Karpas-422 (cell line): ENCODE measurements around the gene GTPBP6. TPM values are rescaled to one million over a fixed set of nuclear protein-coding genes. Genes with fewer than 3 reads are reported as not detected.
"Not testable (repeated sequence)": the region's sequence is repeated elsewhere in the genome, so short reads cannot be mapped to it uniquely, and the experiment has no call there.

ENCODE experiments used
- DNase-seq: peaks from one replicate; pipeline ENCODE4 v3.0.0-alpha.2; 2015
- H2AFZ ChIP-seq: fragments of 200-600 bp; sonication (generic); 2 replicates; pipeline ENCODE4 v1.6.1; 2014; ENCODE audit warnings: antibody characterized with exemption, low read length, mixed read lengths
- H3K27ac ChIP-seq: fragments of 200-600 bp; sonication (generic); 2 replicates; pipeline ENCODE4 v1.5.1; 2014; ENCODE audit warnings: mild to moderate bottlenecking, low read length, moderate library complexity
- H3K27me3 ChIP-seq: fragments of 200-600 bp; sonication (generic); 2 replicates; pipeline ENCODE4 v1.6.1; 2014; ENCODE audit warnings: low read length, mixed read lengths
- H3K36me3 ChIP-seq: fragments of 200-600 bp; sonication (generic); 2 replicates; pipeline ENCODE4 v1.6.1; 2014; ENCODE audit warnings: low read length, mixed read lengths; ENCODE audit not compliant: insufficient read depth
- H3K4me1 ChIP-seq: fragments of 200-600 bp; sonication (generic); 2 replicates; pipeline ENCODE4 v1.6.1; 2014; ENCODE audit warnings: mild to moderate bottlenecking, low read length, mixed read lengths
- H3K4me2 ChIP-seq: fragments of 200-600 bp; sonication (generic); 2 replicates; pipeline ENCODE4 v1.6.1; 2014; ENCODE audit warnings: low read length, low read depth, mild to moderate bottlenecking; ENCODE audit not compliant: poor library complexity, severe bottlenecking
- H3K4me3 ChIP-seq: fragments of 200-600 bp; sonication (generic); 2 replicates; pipeline ENCODE4 v1.5.1; 2014; ENCODE audit warnings: mild to moderate bottlenecking, antibody characterized with exemption, low read length, mixed read lengths
- H3K79me2 ChIP-seq: fragments of 200-600 bp; sonication (generic); 2 replicates; pipeline ENCODE4 v1.6.1; 2014; ENCODE audit warnings: mild to moderate bottlenecking, low read length, mixed read lengths
- H3K9ac ChIP-seq: fragments of 200-600 bp; sonication (generic); 2 replicates; pipeline ENCODE4 v1.6.0; 2014; ENCODE audit warnings: low read length
- H3K9me2 ChIP-seq: fragments of 200-600 bp; sonication (generic), shearing (Covaris generic); replicated peaks from 2 replicates; pipeline ENCODE4 v1.6.0; 2014; ENCODE audit warnings: mild to moderate bottlenecking, low read length, moderate library complexity; ENCODE audit not compliant: insufficient read depth
- H3K9me3 ChIP-seq: fragments of 300-700, 200-600 bp; sonication (generic); 2 replicates; pipeline ENCODE4 v1.6.1; 2014; ENCODE audit warnings: low read length, mixed read lengths
- H4K20me1 ChIP-seq: fragments of 200-600 bp; sonication (generic); 2 replicates; pipeline ENCODE4 v1.6.1; 2014; ENCODE audit warnings: mild to moderate bottlenecking, antibody characterized with exemption, low read length, low read depth; ENCODE audit not compliant: insufficient read depth
- total RNA-seq: library from RNA; depleted of rRNA; stranded (reverse); fragments of >200 nt; shearing (Covaris generic); gene quantifications from 2 replicates; pipeline ENCODE4 v1.2.3, GENCODE V29; 2014; ENCODE audit warnings: low replicate concordance

Gene GTPBP6
- total RNA-seq, 1 experiment from 2014 or later = 19.4 TPM

GRCh38 chrX:310621-311155, 7.9 kb downstream of the GTPBP6 start:
- no peak overlapping the region for H3K4me3 ChIP-seq
- peaks cover 21% of the 10 kb centered on the region for H3K36me3 ChIP-seq
- H3K9me3 ChIP-seq = no peaks in the 10 kb centered on the region

GRCh38 chrX:308821-309520, 9.6 kb downstream of the GTPBP6 start:
- H3K4me3 ChIP-seq = no peak overlapping the region
- H3K36me3 ChIP-seq = peaks cover 21% of the 10 kb centered on the region
- H3K4me2 ChIP-seq = no peak overlapping the region
- H3K27ac ChIP-seq = no peak overlapping the region
- no peaks in the 10 kb centered on the region for H4K20me1 ChIP-seq
- no peaks in the 10 kb centered on the region for H3K9me3 ChIP-seq
- DNase-seq = no peak
- no peaks in the 10 kb centered on the region for H3K4me1 ChIP-seq
- H3K27me3 ChIP-seq = no peaks in the 10 kb centered on the region
- H3K9ac ChIP-seq = no peak overlapping the region
- no peaks in the 10 kb centered on the region for H3K9me2 ChIP-seq
- peaks cover 6% of the 10 kb centered on the region for H3K79me2 ChIP-seq
- no peak overlapping the region for H2AFZ ChIP-seq

More at GRCh38 chrX:310621-311155, 7.9 kb downstream of the GTPBP6 start:
- no peak for DNase-seq
- H3K27ac ChIP-seq = no peak overlapping the region
- no peaks in the 10 kb centered on the region for H3K4me1 ChIP-seq
- peaks cover 6% of the 10 kb centered on the region for H3K79me2 ChIP-seq
- no peak overlapping the region for H2AFZ ChIP-seq
- no peaks in the 10 kb centered on the region for H4K20me1 ChIP-seq
- no peaks in the 10 kb centered on the region for H3K27me3 ChIP-seq
- H3K4me2 ChIP-seq = no peak overlapping the region
- no peaks in the 10 kb centered on the region for H3K9me2 ChIP-seq
- no peak overlapping the region for H3K9ac ChIP-seq

GRCh38 chrX:307261-308111, 11.1 kb downstream of the GTPBP6 start:
- Histone ChIP-seq H2AFZ (no peak overlapping the region), H3K27me3 (no peaks in the 10 kb centered on the region), H3K9me3 (no peaks in the 10 kb centered on the region), H3K36me3 (peaks cover 26% of the 10 kb centered on the region), H3K9ac (no peak overlapping the region), H3K27ac (no peak overlapping the region), H3K4me3 (no peak overlapping the region), H3K4me1 (no peaks in the 10 kb centered on the region), H3K9me2 (no peaks in the 10 kb centered on the region), H4K20me1 (no peaks in the 10 kb centered on the region), H3K4me2 (no peak overlapping the region), H3K79me2 (peaks cover 6% of the 10 kb centered on the region)
- no peak for DNase-seq

GRCh38 chrX:306614-307251, 11.9 kb downstream of the GTPBP6 start:
- not testable (repeated sequence) for H2AFZ ChIP-seq, H3K4me3 ChIP-seq, H3K27me3 ChIP-seq, H4K20me1 ChIP-seq, H3K27ac ChIP-seq, H3K79me2 ChIP-seq, H3K9ac ChIP-seq, H3K4me1 ChIP-seq, H3K9me3 ChIP-seq, H3K9me2 ChIP-seq, H3K4me2 ChIP-seq, DNase-seq
- peaks cover 26% of the 10 kb centered on the region for H3K36me3 ChIP-seq

GRCh38 chrX:305781-306613, 12.6 kb downstream of the GTPBP6 start:
- peak; percentile 58 for DNase-seq
- H4K20me1 ChIP-seq, H3K4me1 ChIP-seq, H3K9ac ChIP-seq, H3K79me2 ChIP-seq, H3K27ac ChIP-seq, H3K9me2 ChIP-seq, H3K4me2 ChIP-seq, H2AFZ ChIP-seq, H3K9me3 ChIP-seq, H3K27me3 ChIP-seq, H3K4me3 ChIP-seq: not testable (repeated sequence)
- peaks cover 28% of the 10 kb centered on the region for H3K36me3 ChIP-seq

GRCh38 chrX:302975-303374, 15.6 kb downstream of the GTPBP6 start:
- no peak overlapping the region for H3K9ac ChIP-seq
- H3K4me1 ChIP-seq = no peaks in the 10 kb centered on the region
- H2AFZ ChIP-seq = no peak overlapping the region
- H3K4me2 ChIP-seq = no peak overlapping the region
- H3K27ac ChIP-seq = no peak overlapping the region
- H3K9me2 ChIP-seq = no peaks in the 10 kb centered on the region
- no peak for DNase-seq
- no peaks in the 10 kb centered on the region for H3K27me3 ChIP-seq
- peaks cover 6% of the 10 kb centered on the region for H3K79me2 ChIP-seq
- no peaks in the 10 kb centered on the region for H3K9me3 ChIP-seq
- H3K4me3 ChIP-seq = no peak overlapping the region
- no peaks in the 10 kb centered on the region for H4K20me1 ChIP-seq
- H3K36me3 ChIP-seq = peaks cover 37% of the 10 kb centered on the region

GRCh38 chrX:300334-300733, 18.3 kb downstream of the GTPBP6 start:
- peaks cover 27% of the 10 kb centered on the region for H3K36me3 ChIP-seq
- H3K4me2 ChIP-seq = no peak overlapping the region
- no peak for DNase-seq
- no peaks in the 10 kb centered on the region for H4K20me1 ChIP-seq
- no peaks in the 10 kb centered on the region for H3K4me1 ChIP-seq
- H3K9ac ChIP-seq = no peak overlapping the region
- H3K27ac ChIP-seq = no peak overlapping the region
- no peaks in the 10 kb centered on the region for H3K9me3 ChIP-seq
- no peak overlapping the region for H2AFZ ChIP-seq
- no peak overlapping the region for H3K4me3 ChIP-seq
- no peaks in the 10 kb centered on the region for H3K9me2 ChIP-seq
- H3K27me3 ChIP-seq = no peaks in the 10 kb centered on the region
- H3K79me2 ChIP-seq = no peaks in the 10 kb centered on the region
